ENCODE data around the gene PHLDA3. TPM values are rescaled to one million over a fixed set of nuclear protein-coding genes. Genes with fewer than 3 reads are reported as not detected.
A peak's percentile ranks its signal among the peaks of the same experiment; 100 is the strongest.

The PHLDA3 gene
- total RNA-seq, 4 donors from 2014 or later = 7.4 to 91.8 (median 62.7) TPM

DNA sequence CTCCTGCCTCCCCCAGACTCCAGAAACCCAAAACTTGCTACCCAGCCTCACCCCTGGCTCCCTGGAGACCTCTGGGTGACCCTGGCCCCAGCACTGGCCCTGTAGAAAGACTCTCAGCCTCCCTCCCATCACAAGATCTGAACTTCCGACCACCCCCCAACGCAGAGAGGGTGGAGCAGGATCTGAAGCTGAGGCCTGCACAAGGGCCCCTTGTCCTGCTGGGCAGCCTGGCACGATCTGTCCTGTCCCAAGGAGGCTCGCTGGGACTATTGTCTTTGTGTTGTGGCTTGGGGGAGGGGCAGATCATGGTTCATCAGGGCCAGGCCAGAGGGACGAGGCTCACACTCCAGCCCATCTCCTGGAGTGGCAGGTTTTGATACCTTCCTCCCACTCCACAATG, 20.0 kb downstream of the PHLDA3 start:
- no peak for TF ChIP-seq POLR2A (IDR thresholded peaks at IDR 0.05)
- TF ChIP-seq, protein P1, sequence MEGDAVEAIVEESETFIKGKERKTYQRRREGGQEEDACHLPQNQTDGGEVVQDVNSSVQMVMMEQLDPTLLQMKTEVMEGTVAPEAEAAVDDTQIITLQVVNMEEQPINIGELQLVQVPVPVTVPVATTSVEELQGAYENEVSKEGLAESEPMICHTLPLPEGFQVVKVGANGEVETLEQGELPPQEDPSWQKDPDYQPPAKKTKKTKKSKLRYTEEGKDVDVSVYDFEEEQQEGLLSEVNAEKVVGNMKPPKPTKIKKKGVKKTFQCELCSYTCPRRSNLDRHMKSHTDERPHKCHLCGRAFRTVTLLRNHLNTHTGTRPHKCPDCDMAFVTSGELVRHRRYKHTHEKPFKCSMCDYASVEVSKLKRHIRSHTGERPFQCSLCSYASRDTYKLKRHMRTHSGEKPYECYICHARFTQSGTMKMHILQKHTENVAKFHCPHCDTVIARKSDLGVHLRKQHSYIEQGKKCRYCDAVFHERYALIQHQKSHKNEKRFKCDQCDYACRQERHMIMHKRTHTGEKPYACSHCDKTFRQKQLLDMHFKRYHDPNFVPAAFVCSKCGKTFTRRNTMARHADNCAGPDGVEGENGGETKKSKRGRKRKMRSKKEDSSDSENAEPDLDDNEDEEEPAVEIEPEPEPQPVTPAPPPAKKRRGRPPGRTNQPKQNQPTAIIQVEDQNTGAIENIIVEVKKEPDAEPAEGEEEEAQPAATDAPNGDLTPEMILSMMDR (IDR thresholded peaks at IDR 0.05 in 4 of 5, conservative IDR thresholded peaks at IDR 0.05 in 1 of 5) = no peak
- Histone ChIP-seq H3K36me3 (no peaks in the 10 kb centered on the region), H3K27me3 (no peaks in the 10 kb centered on the region), H3K9me3 (no peaks in the 10 kb centered on the region), H3K4me1 (peaks cover 21 to 25% of the 10 kb centered on the region in 2 donors), H3K27ac (peak overlapping the region; percentile 27 to 58 (median 46)), H3K4me3 (no peak overlapping the region)
- intact Hi-C loops (cut with DNase I; ENCODE audit: low total_unique reads) (loop anchor here (1.0 kb wide), 3 partner anchors 14 to 64 kb away; no protein-coding TSS in a partner anchor), in situ Hi-C loops (cut with MboI; ENCODE audit: low sequenced_read_pairs in 4 of 4) (loop anchor here (5.0 to 10.0 kb wide), 3 partner anchors 33 to 66 kb away; no protein-coding TSS in a partner anchor)
- ATAC-seq = no peak
- DNase-seq = no peak

DNA sequence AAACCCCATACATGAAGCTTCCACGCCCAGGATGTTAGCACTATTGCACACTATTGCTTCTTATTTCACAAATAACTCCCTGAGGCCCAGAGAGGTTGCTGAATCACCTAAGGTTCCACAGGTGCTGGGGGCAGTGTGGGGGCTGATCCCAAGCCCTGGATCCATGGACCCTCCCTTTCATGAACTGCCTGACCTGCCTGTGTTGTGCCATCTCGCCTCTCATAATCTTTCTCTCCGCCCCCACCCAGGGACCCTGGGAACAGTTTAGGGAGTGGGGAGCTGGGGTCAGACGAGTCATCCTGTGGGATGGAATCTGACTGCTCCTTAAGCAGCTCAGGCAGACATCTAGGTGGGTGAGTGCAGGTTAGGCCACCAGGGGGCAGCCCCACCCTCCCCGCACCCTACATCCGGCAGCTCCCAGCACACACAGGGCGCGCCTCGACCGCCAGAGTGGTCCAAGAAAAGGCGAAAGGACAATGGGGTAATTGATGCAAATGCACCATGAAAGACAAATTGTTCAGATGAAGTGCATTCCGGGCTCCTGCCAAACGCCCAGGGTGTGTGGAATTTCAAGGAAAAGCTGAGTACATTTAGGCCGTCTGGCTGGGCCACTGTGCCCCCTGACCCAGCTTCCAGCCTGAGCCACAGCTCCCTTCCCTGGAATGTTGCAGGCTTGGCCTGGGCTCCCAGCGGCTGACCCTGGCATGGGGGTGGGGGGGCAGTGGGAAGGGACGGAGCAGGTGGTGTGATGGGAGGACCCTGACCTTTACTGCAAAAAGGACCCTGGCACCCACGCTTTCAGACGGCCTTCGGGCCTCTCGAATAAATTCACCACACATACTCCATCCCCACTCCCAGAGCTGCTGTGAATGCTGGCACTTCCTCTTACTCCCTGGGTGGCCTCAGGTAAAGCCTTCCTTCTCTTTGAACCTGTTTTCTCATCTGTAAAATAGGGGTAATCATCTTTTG, 20.8 kb downstream of the PHLDA3 start:
- intact Hi-C loops (cut with DNase I; ENCODE audit: low total_unique reads) (loop anchor here (1.0 kb wide), 3 partner anchors 15 to 65 kb away; no protein-coding TSS in a partner anchor), in situ Hi-C loops (cut with MboI; ENCODE audit: low sequenced_read_pairs in 4 of 4) (loop anchor here (5.0 to 10.0 kb wide), 3 partner anchors 34 to 67 kb away; no protein-coding TSS in a partner anchor)
- Histone ChIP-seq H3K4me3 (no peak overlapping the region), H3K27me3 (no peaks in the 10 kb centered on the region), H3K27ac (peak overlapping the region; percentile 27 to 58 (median 46)), H3K4me1 (peaks cover 21 to 25% of the 10 kb centered on the region in 2 donors), H3K9me3 (no peaks in the 10 kb centered on the region), H3K36me3 (no peaks in the 10 kb centered on the region)
- DNase-seq (peak; percentile 61 to 80), ATAC-seq (peak; percentile 78 to 93)
- no peak for TF ChIP-seq POLR2A (IDR thresholded peaks at IDR 0.05)
- TF ChIP-seq, protein P1 (IDR thresholded peaks at IDR 0.05 in 4 of 5, conservative IDR thresholded peaks at IDR 0.05 in 1 of 5) = peak; percentile 75 to 96 (median 95)

DNA sequence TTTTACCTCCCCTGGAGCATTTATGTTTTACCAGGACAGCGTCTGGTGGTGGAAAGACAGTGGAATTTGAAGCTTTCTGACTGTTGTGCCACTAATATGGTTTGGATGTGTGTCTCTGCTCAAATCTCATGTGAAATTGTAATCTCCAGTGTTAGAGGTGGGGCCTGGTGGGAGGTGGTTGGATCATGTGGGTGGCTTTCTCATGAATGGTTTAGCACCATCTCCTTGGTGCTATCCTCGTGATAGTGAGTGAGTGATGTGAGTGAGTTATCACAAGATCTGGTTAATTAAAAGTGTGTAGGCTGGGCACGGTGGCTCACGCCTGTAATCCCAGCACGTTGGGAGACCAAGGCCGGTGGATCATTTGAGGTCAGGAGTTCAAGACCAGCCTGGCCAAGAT, 23.7 kb downstream of the PHLDA3 start:
- ATAC-seq = no peak
- H3K27ac ChIP-seq = no peak overlapping the region
- in situ Hi-C loops (cut with MboI; ENCODE audit: low sequenced_read_pairs in 4 of 4) = loop anchor here (5.0 to 10.0 kb wide), 3 partner anchors 37 to 69 kb away; no protein-coding TSS in a partner anchor

DNA sequence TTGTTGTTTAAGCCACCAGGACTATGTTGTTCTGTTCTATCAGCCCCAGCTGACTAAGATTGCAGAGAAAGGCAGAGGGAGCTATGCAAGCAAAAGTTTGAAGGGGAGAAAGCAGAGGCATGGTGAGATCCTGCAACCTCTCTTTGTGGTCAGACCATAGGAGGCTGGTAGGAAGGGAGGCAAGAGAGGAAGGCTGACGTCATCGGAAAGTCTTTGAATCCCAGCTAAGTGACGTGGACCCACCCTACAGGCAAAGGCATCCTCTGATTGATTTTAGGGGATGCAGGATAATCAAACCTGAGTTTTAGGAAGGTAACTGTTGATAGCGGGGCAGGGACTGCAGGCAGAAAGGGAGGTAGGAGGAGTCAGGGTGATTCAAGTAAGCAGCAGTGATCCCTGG, 24.2 kb downstream of the PHLDA3 start:
- no peaks in the 10 kb centered on the region for H3K27me3 ChIP-seq
- no peak overlapping the region for H3K4me3 ChIP-seq
- intact Hi-C loops (cut with DNase I; ENCODE audit: low total_unique reads) (no loop called here), in situ Hi-C loops (cut with MboI; ENCODE audit: low sequenced_read_pairs in 4 of 4) (loop anchor here (5.0 to 10.0 kb wide), 3 partner anchors 38 to 70 kb away; no protein-coding TSS in a partner anchor)
- no peaks in the 10 kb centered on the region for H3K9me3 ChIP-seq
- no peak for ATAC-seq
- H3K36me3 ChIP-seq = no peaks in the 10 kb centered on the region
- TF ChIP-seq, protein P1 (IDR thresholded peaks at IDR 0.05 in 4 of 5, conservative IDR thresholded peaks at IDR 0.05 in 1 of 5) = no peak
- TF ChIP-seq POLR2A (IDR thresholded peaks at IDR 0.05) = no peak
- DNase-seq = peak in 1 of 2 donors; percentile 2
- H3K27ac ChIP-seq = no peak overlapping the region
- H3K4me1 ChIP-seq = peaks cover 9 to 15% of the 10 kb centered on the region in 2 donors

More for the DNA sequence above, 23.7 kb downstream of the PHLDA3 start:
- H3K27me3 ChIP-seq = no peaks in the 10 kb centered on the region
- intact Hi-C loops (cut with DNase I; ENCODE audit: low total_unique reads) = no loop called here
- H3K4me3 ChIP-seq = no peak overlapping the region
- H3K9me3 ChIP-seq = no peaks in the 10 kb centered on the region
- TF ChIP-seq, protein P1 (IDR thresholded peaks at IDR 0.05 in 4 of 5, conservative IDR thresholded peaks at IDR 0.05 in 1 of 5) = no peak
- no peak for TF ChIP-seq POLR2A (IDR thresholded peaks at IDR 0.05)
- H3K36me3 ChIP-seq = no peaks in the 10 kb centered on the region
- H3K4me1 ChIP-seq = peaks cover 13 to 17% of the 10 kb centered on the region in 2 donors
- peak in 1 of 2 donors; percentile 5 for DNase-seq
